PFSK-1 (cell line): ENCODE data around the gene MYCBPAP.

Experiments used
- POLR2AphosphoS5 ChIP-seq: IDR thresholded peaks from 2 replicates; pipeline ENCODE4 v1.6.1; 2012; ENCODE audit warnings: low read depth, mild to moderate bottlenecking, control low read depth, low read length, moderate library complexity
- TAF1 ChIP-seq: IDR thresholded peaks from 2 replicates; pipeline ENCODE4 v1.6.1; 2012; ENCODE audit warnings: low read length, control low read depth, borderline replicate concordance; ENCODE audit not compliant: insufficient read depth

- no peak for TF ChIP-seq TAF1
- no peak for TF ChIP-seq POLR2AphosphoS5
Observed at GRCh38 chr17:50492214-50492613, 16.0 kb upstream of the MYCBPAP start.
